Activated naive CD4-positive, alpha-beta T cell treated with anti-CD3 and anti-CD28 coated beads for 36 hours (primary cell): ENCODE results near the gene SUPT3H. TPM values are rescaled to one million over a fixed set of nuclear protein-coding genes. Genes with fewer than 3 reads are reported as not detected.
A peak's percentile ranks its signal among the peaks of the same experiment; 100 is the strongest.

ENCODE experiments used
- CTCF ChIA-PET: fragments of 350-600 bp; sonication (Branson Sonifier 250); formaldehyde crosslinking; loops from one replicate; lab custom pipeline; 2021; ENCODE audit warnings: antibody characterized with exemption; lab: Charles Lee
- DNase-seq: peaks from one replicate; pipeline ENCODE4 v3.0.0-alpha.2; 2020
- H3K27ac Mint-ChIP-seq: one replicate; pipeline ENCODE4 v1.8.0; 2021; ENCODE audit warnings: mild to moderate bottlenecking, mixed read lengths
- H3K27me3 Mint-ChIP-seq: one replicate; pipeline ENCODE4 v1.8.0; 2021; ENCODE audit warnings: low read depth, mixed read lengths
- H3K36me3 Mint-ChIP-seq: one replicate; pipeline ENCODE4 v1.8.0; 2021; ENCODE audit warnings: low read depth, mixed read lengths
- H3K4me1 Mint-ChIP-seq: one replicate; pipeline ENCODE4 v1.8.0; 2021; ENCODE audit warnings: low read depth, mixed read lengths
- H3K4me3 Mint-ChIP-seq: one replicate; pipeline ENCODE4 v1.8.0; 2021; ENCODE audit warnings: mild to moderate bottlenecking, moderate library complexity, mixed read lengths
- H3K9me3 Mint-ChIP-seq: one replicate; pipeline ENCODE4 v1.8.0; 2021; ENCODE audit warnings: mixed read lengths
- intact Hi-C: fragments of 100-400 bp; cut with micrococcal nuclease; formaldehyde crosslinking; loops from one replicate; pipeline ENCODE4 v1.15.1; 2023
- total RNA-seq, 2 experiments: library from RNA; stranded (reverse); gene quantifications; one replicate each; pipeline ENCODE4 v1.2.3, GENCODE V29; 2021

Gene SUPT3H
- total RNA-seq, 2 experiments from 2014 or later = 15.7 to 17.9 TPM

DNA sequence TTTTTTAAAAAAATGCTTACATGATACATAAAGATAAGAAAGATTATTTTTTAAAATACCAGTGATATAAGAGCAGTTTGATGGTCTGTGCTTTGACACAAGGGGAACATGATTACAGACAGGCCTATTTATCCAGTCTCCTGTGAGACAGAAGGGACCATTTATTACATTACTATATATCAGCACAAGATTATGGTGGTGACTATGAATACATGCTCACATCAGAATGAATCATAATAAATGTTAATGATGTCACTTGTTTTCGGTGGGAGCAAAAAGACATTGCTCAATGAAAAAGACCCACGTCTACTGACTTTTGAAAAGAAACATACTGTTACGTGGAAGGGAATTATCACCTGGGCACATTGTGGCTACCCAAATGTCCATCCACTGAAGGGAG is 535.1 kb downstream of the SUPT3H start:
- H3K4me3 Mint-ChIP-seq = no peak overlapping the region
- H3K27me3 Mint-ChIP-seq = no peaks in the 10 kb centered on the region
- H3K36me3 Mint-ChIP-seq = peaks cover 9% of the 10 kb centered on the region
- CTCF ChIA-PET = no interaction called here
- intact Hi-C loops = no loop called here
- H3K4me1 Mint-ChIP-seq = no peaks in the 10 kb centered on the region
- no peak overlapping the region for H3K27ac Mint-ChIP-seq
- DNase-seq = no peak
- H3K9me3 Mint-ChIP-seq = no peaks in the 10 kb centered on the region

DNA sequence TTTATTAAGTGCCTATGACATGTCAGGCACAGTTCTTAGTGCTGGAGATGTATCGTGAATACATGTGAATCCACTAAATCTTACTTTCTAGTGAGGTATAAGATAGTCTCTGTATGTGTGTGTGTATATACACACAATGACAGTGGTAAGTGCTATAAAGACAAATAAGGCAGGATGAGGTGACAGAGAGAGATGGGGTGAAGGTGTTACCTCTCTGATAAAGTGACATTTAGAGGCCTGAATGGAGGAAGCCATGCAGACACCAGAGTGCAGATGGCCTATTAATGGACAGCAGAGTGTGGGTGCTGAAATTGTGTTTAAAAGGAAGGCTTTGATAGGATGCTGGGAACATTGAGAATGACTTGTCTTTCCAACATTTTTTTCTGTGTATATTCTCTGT is 535.9 kb downstream of the SUPT3H start:
- Mint-ChIP-seq H3K4me3 (no peak overlapping the region), H3K9me3 (no peaks in the 10 kb centered on the region), H3K4me1 (no peaks in the 10 kb centered on the region), H3K36me3 (peaks cover 9% of the 10 kb centered on the region), H3K27me3 (no peaks in the 10 kb centered on the region), H3K27ac (no peak overlapping the region)
- CTCF ChIA-PET = no interaction called here
- intact Hi-C loops = no loop called here
- DNase-seq = no peak

DNA sequence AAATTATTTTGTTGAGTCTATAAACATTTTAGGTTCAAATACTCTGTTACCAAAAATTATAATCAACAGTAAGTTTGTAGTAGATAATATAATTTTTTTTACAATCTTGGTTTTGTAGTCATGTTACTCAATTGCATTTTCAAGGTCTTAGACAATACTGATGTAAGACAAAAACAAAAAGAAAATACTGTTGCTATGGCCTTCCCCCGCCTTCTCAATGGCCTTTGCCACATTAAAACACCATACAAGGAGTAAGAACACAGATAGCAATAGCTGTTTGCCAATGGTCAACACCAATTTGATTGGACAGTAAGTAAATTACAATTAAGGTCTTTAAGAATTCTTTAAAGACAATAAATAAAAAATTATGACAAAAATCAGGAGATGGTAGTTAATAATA is 540.0 kb downstream of the SUPT3H start:
- no peak overlapping the region for H3K4me3 Mint-ChIP-seq
- no peak for DNase-seq
- H3K9me3 Mint-ChIP-seq = no peaks in the 10 kb centered on the region
- CTCF ChIA-PET = no interaction called here
- peaks cover 5% of the 10 kb centered on the region for H3K4me1 Mint-ChIP-seq
- intact Hi-C loops = no loop called here
- H3K27ac Mint-ChIP-seq = no peak overlapping the region
- H3K27me3 Mint-ChIP-seq = no peaks in the 10 kb centered on the region
- H3K36me3 Mint-ChIP-seq = peaks cover 9% of the 10 kb centered on the region

DNA sequence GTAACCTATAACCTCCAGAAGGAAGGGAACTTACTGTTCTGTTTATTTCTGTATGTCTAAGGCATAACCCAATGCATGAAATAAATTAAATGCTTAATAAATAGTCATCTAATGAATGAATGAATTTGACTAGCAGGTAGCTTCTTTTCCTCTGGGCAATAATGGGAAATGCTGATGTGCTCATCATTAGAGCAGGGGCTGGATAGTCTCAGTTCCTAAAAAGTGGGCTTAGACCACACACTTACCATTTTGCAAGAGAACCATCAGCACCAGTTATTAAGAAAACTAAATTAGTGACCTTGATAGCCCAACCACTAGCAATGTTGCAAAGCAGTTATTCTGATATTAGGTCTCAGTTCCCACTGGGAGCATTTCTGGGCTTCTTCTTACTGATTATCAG is 540.5 kb downstream of the SUPT3H start:
- Mint-ChIP-seq H3K4me1 (peaks cover 5% of the 10 kb centered on the region), H3K36me3 (peaks cover 9% of the 10 kb centered on the region)
- intact Hi-C loops = no loop called here

DNA sequence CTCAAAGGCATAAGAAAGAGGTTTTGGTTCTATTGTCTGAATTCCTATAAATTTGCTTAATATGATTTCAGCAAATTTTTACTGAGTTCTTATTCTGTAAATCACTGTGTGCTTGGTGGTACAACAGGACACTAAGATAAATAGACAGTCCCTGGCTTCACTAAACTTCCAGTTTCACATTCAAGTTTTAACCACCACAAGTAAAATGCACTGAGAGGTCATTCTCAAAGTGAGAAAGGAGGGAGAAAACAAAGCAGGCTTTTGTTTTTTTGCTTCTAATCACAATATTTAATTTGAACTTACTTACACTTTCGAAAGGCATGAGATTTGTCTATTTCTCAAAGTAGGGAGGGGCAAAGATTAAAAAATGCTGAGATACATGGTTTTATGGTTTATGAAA is 544.5 kb downstream of the SUPT3H start:
- intact Hi-C loops = no loop called here
- Mint-ChIP-seq H3K4me3 (no peak overlapping the region), H3K36me3 (peaks cover 6% of the 10 kb centered on the region), H3K27me3 (no peaks in the 10 kb centered on the region), H3K27ac (no peak overlapping the region), H3K9me3 (no peaks in the 10 kb centered on the region), H3K4me1 (peaks cover 26% of the 10 kb centered on the region)
- CTCF ChIA-PET = no interaction called here
- no peak for DNase-seq

More for the DNA sequence above, 540.5 kb downstream of the SUPT3H start:
- Mint-ChIP-seq H3K4me3 (no peak overlapping the region), H3K27ac (no peak overlapping the region), H3K27me3 (no peaks in the 10 kb centered on the region), H3K9me3 (no peaks in the 10 kb centered on the region)
- DNase-seq = no peak
- CTCF ChIA-PET = no interaction called here

DNA sequence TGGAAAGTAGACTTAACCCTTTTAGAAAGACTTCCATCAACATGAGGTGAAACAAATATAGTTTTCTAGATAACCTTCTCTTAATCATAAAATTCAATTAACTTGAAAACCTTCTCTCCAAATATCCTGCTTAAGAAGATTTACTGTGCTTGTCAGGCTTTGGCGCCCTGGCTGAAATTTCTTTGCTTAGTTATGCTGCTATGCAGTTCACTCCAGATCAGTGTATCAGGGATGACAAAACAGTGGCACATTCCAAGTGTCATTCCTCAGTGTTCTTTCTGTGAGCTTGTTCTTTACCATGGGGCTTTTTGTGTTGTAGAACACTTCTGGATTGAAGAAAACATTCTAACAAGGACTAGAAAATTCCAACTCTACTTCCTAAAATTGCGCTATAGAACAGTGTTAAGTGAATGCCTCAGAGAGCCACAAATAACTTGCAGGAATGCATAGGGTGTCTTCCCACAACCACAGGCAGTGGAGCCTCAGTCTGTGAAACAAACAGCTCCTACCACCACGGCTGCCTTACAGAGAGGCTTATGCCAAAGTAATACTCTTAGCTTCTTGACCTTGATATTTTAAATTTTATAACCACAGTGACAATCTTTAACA is 546.6 kb downstream of the SUPT3H start:
- Mint-ChIP-seq H3K9me3 (no peaks in the 10 kb centered on the region), H3K36me3 (peaks cover 6% of the 10 kb centered on the region), H3K4me1 (peaks cover 26% of the 10 kb centered on the region), H3K27me3 (no peaks in the 10 kb centered on the region), H3K27ac (no peak overlapping the region), H3K4me3 (no peak overlapping the region)
- intact Hi-C loops = no loop called here
- no peak for DNase-seq
- CTCF ChIA-PET = no interaction called here

DNA sequence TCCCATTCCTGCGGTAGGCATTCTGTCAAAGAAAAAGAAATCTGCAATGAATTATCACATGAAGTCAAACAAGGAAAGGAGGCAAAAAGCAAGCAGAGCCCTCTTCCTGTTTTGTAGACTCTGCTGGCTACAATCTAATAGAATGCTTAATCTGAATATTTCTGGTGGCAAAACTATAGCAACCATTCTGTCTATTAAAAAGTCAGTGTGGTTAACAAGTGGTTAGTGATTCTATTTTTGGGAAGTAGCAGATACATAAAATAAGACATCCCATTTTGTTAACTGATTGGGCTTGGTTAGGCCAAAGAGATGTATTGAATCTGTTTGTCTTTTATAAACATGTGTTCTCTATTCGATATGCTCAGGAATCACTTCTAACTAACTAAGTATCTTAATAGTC is 547.9 kb downstream of the SUPT3H start:
- DNase-seq = no peak
- H3K4me1 Mint-ChIP-seq = peaks cover 26% of the 10 kb centered on the region
- no peaks in the 10 kb centered on the region for H3K27me3 Mint-ChIP-seq
- H3K4me3 Mint-ChIP-seq = no peak overlapping the region
- intact Hi-C loops = no loop called here
- no peaks in the 10 kb centered on the region for H3K9me3 Mint-ChIP-seq
- H3K27ac Mint-ChIP-seq = no peak overlapping the region
- CTCF ChIA-PET = no interaction called here
- H3K36me3 Mint-ChIP-seq = peaks cover 6% of the 10 kb centered on the region

DNA sequence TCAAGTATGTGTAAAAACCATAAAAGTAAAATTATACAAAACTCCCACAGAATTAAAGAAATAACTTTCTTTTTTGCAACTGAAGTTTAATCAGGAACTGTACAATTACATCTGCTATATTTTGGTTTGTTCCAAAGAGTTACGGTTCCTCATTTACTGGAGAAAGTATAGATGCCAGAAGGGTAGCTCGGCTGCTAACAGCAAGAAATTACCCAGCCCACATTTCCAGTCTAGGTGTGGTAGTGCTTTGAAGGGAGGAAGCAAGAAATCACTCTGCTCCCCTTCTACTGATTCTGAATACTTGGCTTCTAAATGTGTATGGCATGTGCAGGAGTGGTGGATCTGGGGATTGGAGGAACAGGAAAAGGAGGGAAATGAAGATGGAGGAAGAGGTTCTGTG is 549.0 kb downstream of the SUPT3H start:
- Mint-ChIP-seq H3K4me3 (no peak overlapping the region), H3K36me3 (peaks cover 6% of the 10 kb centered on the region), H3K9me3 (no peaks in the 10 kb centered on the region), H3K27ac (peak overlapping the region; percentile 25), H3K27me3 (no peaks in the 10 kb centered on the region), H3K4me1 (peaks cover 26% of the 10 kb centered on the region)
- CTCF ChIA-PET = interaction anchor here (0.6 kb wide), 1 partner anchor 101 kb away, joined by 3 read pairs; no protein-coding TSS in a partner anchor
- intact Hi-C loops = no loop called here
- DNase-seq = peak; percentile 26

DNA sequence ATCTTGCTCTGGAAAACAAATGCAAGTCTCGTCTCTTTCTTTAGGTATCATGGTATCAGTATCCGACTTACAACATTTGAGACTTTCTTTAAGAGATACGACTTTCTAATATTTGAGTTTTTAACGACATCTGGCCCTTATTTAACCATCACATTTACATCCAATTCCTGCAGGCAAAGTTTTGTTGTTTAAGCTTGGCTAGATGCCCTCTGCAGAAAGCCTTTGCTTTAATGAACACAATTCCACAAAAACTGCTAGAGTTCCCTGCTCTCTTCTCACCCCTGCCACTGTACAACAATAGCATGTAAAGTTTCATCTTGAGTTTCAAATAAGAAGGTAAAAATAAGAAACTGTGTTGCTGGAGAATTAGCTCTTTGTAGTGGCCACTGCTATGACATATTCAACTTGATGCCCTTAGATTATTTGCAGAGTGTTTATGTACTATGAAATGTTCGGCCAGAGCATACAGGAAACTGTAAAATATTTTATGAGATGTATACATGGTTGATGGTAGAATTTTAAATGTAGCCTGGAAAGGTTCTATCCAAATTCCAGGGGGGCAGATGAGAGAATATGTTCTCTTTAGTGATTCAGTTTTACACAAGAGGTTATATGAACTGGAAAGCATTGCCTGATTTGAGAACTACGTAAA is 551.6 kb downstream of the SUPT3H start:
- no peak overlapping the region for H3K4me3 Mint-ChIP-seq
- H3K27me3 Mint-ChIP-seq = no peaks in the 10 kb centered on the region
- CTCF ChIA-PET = interaction anchor here (0.6 kb wide), 1 partner anchor 1304 kb away, joined by 3 read pairs; the partner anchor contains the start of gene ENPP4
- H3K9me3 Mint-ChIP-seq = no peaks in the 10 kb centered on the region
- peaks cover 6% of the 10 kb centered on the region for H3K36me3 Mint-ChIP-seq
- no peak overlapping the region for H3K27ac Mint-ChIP-seq
- intact Hi-C loops = no loop called here
- peaks cover 21% of the 10 kb centered on the region for H3K4me1 Mint-ChIP-seq
- DNase-seq = no peak

DNA sequence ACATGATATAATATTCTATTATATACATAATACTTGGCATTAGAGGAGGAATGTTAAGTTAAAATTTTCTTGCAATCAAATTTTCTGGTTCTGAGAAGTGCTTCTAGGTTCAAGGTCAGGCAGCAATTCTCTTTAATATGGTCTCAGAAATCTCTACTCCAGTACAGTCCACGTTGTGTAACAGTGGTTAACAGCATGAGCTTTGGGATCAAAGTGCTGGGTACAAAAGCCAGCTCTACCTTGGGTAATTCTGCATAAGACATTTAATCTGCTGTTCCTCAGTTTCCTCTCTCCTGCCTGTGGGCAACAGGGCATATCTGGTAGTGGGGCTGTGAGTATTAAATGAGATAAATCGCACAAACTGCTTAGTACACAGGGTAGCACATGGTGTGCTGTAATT is 552.5 kb downstream of the SUPT3H start:
- no peak for DNase-seq
- no peaks in the 10 kb centered on the region for H3K27me3 Mint-ChIP-seq
- no peak overlapping the region for H3K27ac Mint-ChIP-seq
- no peak overlapping the region for H3K4me3 Mint-ChIP-seq
- no peaks in the 10 kb centered on the region for H3K9me3 Mint-ChIP-seq
- intact Hi-C loops = no loop called here
- H3K4me1 Mint-ChIP-seq = peaks cover 18% of the 10 kb centered on the region
- peaks cover 6% of the 10 kb centered on the region for H3K36me3 Mint-ChIP-seq
- CTCF ChIA-PET = interaction anchor here (0.6 kb wide), 1 partner anchor 100 kb away, joined by 3 read pairs; no protein-coding TSS in a partner anchor

DNA sequence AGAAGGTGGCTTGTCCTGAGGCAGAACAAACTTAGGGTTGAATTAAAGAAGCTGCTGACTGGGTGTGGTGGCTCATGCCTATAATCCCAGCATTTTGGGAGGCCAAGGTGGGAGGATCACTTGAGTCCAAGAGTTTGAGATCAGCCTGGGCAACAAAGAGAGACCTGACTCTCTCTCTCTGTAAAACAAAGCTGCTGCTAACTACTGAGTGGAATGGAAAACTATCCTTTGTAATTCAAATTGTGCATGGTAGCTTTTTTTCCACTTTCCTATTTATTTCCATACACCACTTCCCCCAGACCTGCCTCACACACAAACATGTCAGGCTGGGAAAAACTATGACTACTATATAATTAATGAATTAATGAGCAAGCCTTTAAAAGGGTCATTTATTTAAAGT is 553.2 kb downstream of the SUPT3H start:
- no peaks in the 10 kb centered on the region for H3K27me3 Mint-ChIP-seq
- no peak for DNase-seq
- CTCF ChIA-PET = interaction anchor here (0.6 to 0.7 kb wide), 2 partner anchors 45 to 421 kb away, joined by 4 to 5 read pairs; no protein-coding TSS in a partner anchor
- no peaks in the 10 kb centered on the region for H3K9me3 Mint-ChIP-seq
- H3K27ac Mint-ChIP-seq = no peak overlapping the region
- no peak overlapping the region for H3K4me3 Mint-ChIP-seq
- intact Hi-C loops = no loop called here
- peaks cover 6% of the 10 kb centered on the region for H3K36me3 Mint-ChIP-seq
- peaks cover 12% of the 10 kb centered on the region for H3K4me1 Mint-ChIP-seq

DNA sequence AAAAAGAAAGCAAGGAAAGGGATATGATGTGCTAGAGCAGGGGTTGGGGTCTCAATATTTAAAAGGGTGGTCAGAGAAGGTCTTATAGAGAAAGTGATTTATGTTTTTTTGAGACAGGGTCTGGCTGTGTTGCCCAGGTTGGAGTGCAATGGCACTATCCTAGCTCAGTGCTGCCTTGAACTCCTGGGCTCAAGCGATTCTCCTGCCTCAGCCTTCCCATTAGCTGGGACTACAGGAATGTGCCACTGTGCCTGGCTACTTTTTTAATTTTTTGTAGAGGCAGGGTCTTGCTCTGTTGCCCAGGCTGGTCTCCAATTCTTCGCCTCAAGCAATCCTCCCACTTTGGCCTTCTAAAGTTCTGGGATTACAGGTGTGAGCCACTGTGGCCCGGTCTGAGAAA is 557.0 kb downstream of the SUPT3H start:
- CTCF ChIA-PET = no interaction called here
- Mint-ChIP-seq H3K36me3 (peaks cover 8% of the 10 kb centered on the region), H3K27me3 (no peaks in the 10 kb centered on the region), H3K4me3 (no peak overlapping the region), H3K4me1 (no peaks in the 10 kb centered on the region), H3K9me3 (peaks cover 5% of the 10 kb centered on the region), H3K27ac (no peak overlapping the region)
- intact Hi-C loops = no loop called here
- DNase-seq = no peak

DNA sequence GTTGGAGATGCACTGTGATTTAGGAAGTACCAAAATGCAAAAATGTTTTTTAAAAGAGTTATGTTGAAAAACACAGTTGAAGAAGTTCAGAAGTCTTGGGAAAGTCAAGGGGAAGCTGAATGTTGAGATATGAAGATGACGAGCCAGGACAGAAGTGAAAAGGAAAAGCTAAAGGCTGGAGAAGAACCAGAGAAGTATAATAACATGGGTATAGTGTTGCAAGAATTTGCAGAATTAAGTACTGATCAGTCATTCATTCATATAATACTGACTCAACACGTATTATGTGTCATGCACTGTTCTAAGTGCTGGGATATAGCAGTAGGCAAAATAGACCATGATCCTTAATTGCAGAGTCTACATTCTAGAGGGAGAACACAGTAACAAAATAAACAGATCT is 557.4 kb downstream of the SUPT3H start:
- no peak overlapping the region for H3K4me3 Mint-ChIP-seq
- no peak overlapping the region for H3K27ac Mint-ChIP-seq
- H3K27me3 Mint-ChIP-seq = no peaks in the 10 kb centered on the region
- CTCF ChIA-PET = interaction anchor here (0.7 kb wide), 1 partner anchor 545 kb away, joined by 3 read pairs; no protein-coding TSS in a partner anchor
- no peaks in the 10 kb centered on the region for H3K4me1 Mint-ChIP-seq
- no peak for DNase-seq
- H3K9me3 Mint-ChIP-seq = peaks cover 5% of the 10 kb centered on the region
- intact Hi-C loops = no loop called here
- H3K36me3 Mint-ChIP-seq = peaks cover 8% of the 10 kb centered on the region
